SK-N-SH (cell line): ENCODE results near the gene SF3A2.
A peak's percentile ranks its signal among the peaks of the same experiment; 100 is the strongest.

Experiments used
- CTCF ChIP-seq: fragments of 200-600 bp; sonication (generic); IDR thresholded peaks from 2 replicates; pipeline ENCODE4 v1.6.1; 2017; ENCODE audit warnings: antibody characterized with exemption, mild to moderate bottlenecking, moderate library complexity
- ELF1 ChIP-seq: IDR thresholded peaks from 2 replicates; pipeline ENCODE4 v1.4.0; 2012
- JUND ChIP-seq: IDR thresholded peaks from 2 replicates; pipeline ENCODE4 v1.4.0; 2012
- NFIC ChIP-seq: IDR thresholded peaks from 2 replicates; pipeline ENCODE4 v1.4.0; 2012; ENCODE audit warnings: borderline replicate concordance
- RAD21 ChIP-seq: IDR thresholded peaks from 2 replicates; pipeline ENCODE4 v1.6.1; 2012; ENCODE audit warnings: mild to moderate bottlenecking, low read length
- TAF1 ChIP-seq: IDR thresholded peaks from 2 replicates; pipeline ENCODE4 v1.6.1; 2012; ENCODE audit warnings: low read depth, mild to moderate bottlenecking, low read length, moderate library complexity, borderline replicate concordance
- TEAD4 ChIP-seq: IDR thresholded peaks from 2 replicates; pipeline ENCODE4 v1.4.0; 2012; ENCODE audit warnings: mild to moderate bottlenecking, borderline replicate concordance; ENCODE audit not compliant: insufficient read depth
- YY1 ChIP-seq: IDR thresholded peaks from 2 replicates; pipeline ENCODE4 v1.4.0; 2012; ENCODE audit warnings: low read depth, mild to moderate bottlenecking
- TF ChIP-seq, protein P1 (sequence below): IDR thresholded peaks from 2 replicates; pipeline ENCODE4 v1.6.1; 2012; ENCODE audit warnings: mild to moderate bottlenecking, low read depth, low read length, moderate library complexity

GRCh38 chr19:2236064-2236313 lies 635 bp upstream of the SF3A2 start:
- TF ChIP-seq CTCF (no peak), RAD21 (no peak), TAF1 (peak; percentile 72; the same call in 1 of the 2 replicates), TEAD4 (no peak), YY1 (no peak; the same call in 1 of the 2 replicates), ELF1 (no peak), NFIC (no peak; the same call in 1 of the 2 replicates), JUND (no peak)
- TF ChIP-seq, protein P1, sequence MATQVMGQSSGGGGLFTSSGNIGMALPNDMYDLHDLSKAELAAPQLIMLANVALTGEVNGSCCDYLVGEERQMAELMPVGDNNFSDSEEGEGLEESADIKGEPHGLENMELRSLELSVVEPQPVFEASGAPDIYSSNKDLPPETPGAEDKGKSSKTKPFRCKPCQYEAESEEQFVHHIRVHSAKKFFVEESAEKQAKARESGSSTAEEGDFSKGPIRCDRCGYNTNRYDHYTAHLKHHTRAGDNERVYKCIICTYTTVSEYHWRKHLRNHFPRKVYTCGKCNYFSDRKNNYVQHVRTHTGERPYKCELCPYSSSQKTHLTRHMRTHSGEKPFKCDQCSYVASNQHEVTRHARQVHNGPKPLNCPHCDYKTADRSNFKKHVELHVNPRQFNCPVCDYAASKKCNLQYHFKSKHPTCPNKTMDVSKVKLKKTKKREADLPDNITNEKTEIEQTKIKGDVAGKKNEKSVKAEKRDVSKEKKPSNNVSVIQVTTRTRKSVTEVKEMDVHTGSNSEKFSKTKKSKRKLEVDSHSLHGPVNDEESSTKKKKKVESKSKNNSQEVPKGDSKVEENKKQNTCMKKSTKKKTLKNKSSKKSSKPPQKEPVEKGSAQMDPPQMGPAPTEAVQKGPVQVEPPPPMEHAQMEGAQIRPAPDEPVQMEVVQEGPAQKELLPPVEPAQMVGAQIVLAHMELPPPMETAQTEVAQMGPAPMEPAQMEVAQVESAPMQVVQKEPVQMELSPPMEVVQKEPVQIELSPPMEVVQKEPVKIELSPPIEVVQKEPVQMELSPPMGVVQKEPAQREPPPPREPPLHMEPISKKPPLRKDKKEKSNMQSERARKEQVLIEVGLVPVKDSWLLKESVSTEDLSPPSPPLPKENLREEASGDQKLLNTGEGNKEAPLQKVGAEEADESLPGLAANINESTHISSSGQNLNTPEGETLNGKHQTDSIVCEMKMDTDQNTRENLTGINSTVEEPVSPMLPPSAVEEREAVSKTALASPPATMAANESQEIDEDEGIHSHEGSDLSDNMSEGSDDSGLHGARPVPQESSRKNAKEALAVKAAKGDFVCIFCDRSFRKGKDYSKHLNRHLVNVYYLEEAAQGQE: no peak
